ENCODE measurements around the gene HOXD13. TPM values are rescaled to one million over a fixed set of nuclear protein-coding genes. Genes with fewer than 3 reads are reported as not detected.

The HOXD13 gene
- total RNA-seq, 4 donors from 2014 or later: 1.1 TPM; not detected in 3

- TF ChIP-seq CTCF (IDR thresholded peaks at IDR 0.05; ENCODE audit: low read depth): no peak
Measured at GRCh38 chr2:176093145-176093897, 800 bp downstream of the HOXD13 start.

GRCh38 chr2:176093898-176094249 lies 1.4 kb downstream of the HOXD13 start:
- TF ChIP-seq CTCF (IDR thresholded peaks at IDR 0.05; ENCODE audit: low read depth): no peak

GRCh38 chr2:176094349-176094748 lies 1.8 kb downstream of the HOXD13 start:
- TF ChIP-seq CTCF (IDR thresholded peaks at IDR 0.05; ENCODE audit: low read depth): no peak

- no peak for TF ChIP-seq CTCF (IDR thresholded peaks at IDR 0.05; ENCODE audit: low read depth)
Measured at GRCh38 chr2:176095421-176095820, 2.9 kb downstream of the HOXD13 start.

GRCh38 chr2:176096243-176096985 lies 3.9 kb downstream of the HOXD13 start:
- no peak for TF ChIP-seq CTCF (IDR thresholded peaks at IDR 0.05; ENCODE audit: low read depth)

- TF ChIP-seq CTCF (IDR thresholded peaks at IDR 0.05; ENCODE audit: low read depth): no peak
Measured at GRCh38 chr2:176096986-176097819, 4.7 kb downstream of the HOXD13 start.

All from subcutaneous adipose tissue (tissue), 4 donors.